H9 (cell line): Measurements from ENCODE around the gene SH3TC1. TPM values are rescaled to one million over a fixed set of nuclear protein-coding genes. Genes with fewer than 3 reads are reported as not detected.
A peak's percentile ranks its signal among the peaks of the same experiment; 100 is the strongest.

ENCODE experiments used
- DNase-seq: peaks from one replicate; pipeline ENCODE4 v3.0.0-alpha.2; 2017
- H2AFZ ChIP-seq: one replicate; pipeline ENCODE4 v1.6.1; 2013; ENCODE audit warnings: mild to moderate bottlenecking, low read length, control low read depth, moderate library complexity
- H2AK5ac ChIP-seq: 2 replicates; pipeline ENCODE4 v1.6.1; 2013; ENCODE audit warnings: low read length, control low read depth, mixed read lengths; ENCODE audit not compliant: insufficient read length
- H2BK120ac ChIP-seq: one replicate; pipeline ENCODE4 v1.6.1; 2013; ENCODE audit warnings: low read depth, mild to moderate bottlenecking, low read length, control low read depth, inconsistent platforms; ENCODE audit not compliant: poor library complexity, severe bottlenecking
- H2BK12ac ChIP-seq: 2 replicates; pipeline ENCODE4 v1.6.1; 2013; ENCODE audit warnings: low read length, control low read depth, mixed read lengths, low read depth; ENCODE audit not compliant: insufficient read length
- H2BK15ac ChIP-seq: 2 replicates; pipeline ENCODE4 v1.6.1; 2013; ENCODE audit warnings: low read depth, low read length, control low read depth
- H2BK20ac ChIP-seq: one replicate; pipeline ENCODE4 v1.6.1; 2013; ENCODE audit warnings: low read depth, mild to moderate bottlenecking, low read length, control low read depth, inconsistent platforms; ENCODE audit not compliant: poor library complexity, severe bottlenecking
- H2BK5ac ChIP-seq: 2 replicates; pipeline ENCODE4 v1.6.1; 2013; ENCODE audit warnings: low read length, control low read depth, mixed read lengths; ENCODE audit not compliant: insufficient read length
- H3K14ac ChIP-seq: 2 replicates; pipeline ENCODE4 v1.6.1; 2013; ENCODE audit warnings: low read length, control low read depth; ENCODE audit not compliant: insufficient read depth
- H3K18ac ChIP-seq: 2 replicates; pipeline ENCODE4 v1.6.1; 2013; ENCODE audit warnings: low read depth, mild to moderate bottlenecking, mixed read lengths, low read length, control low read depth; ENCODE audit not compliant: insufficient read length
- H3K23ac ChIP-seq: 2 replicates; pipeline ENCODE4 v1.6.1; 2013; ENCODE audit warnings: low read length, control low read depth, mixed read lengths, low read depth; ENCODE audit not compliant: insufficient read length
- H3K23me2 ChIP-seq: 2 replicates; pipeline ENCODE4 v1.6.1; 2013; ENCODE audit warnings: low read depth, mild to moderate bottlenecking, mixed read lengths, low read length, control low read depth; ENCODE audit not compliant: insufficient read length, poor library complexity, severe bottlenecking
- H3K27ac ChIP-seq: 2 replicates; pipeline ENCODE4 v1.5.1; 2013; ENCODE audit warnings: low read length, control low read depth, mixed read lengths, low read depth; ENCODE audit not compliant: insufficient read length
- H3K27me3 ChIP-seq: 2 replicates; pipeline ENCODE4 v1.6.1; 2013; ENCODE audit warnings: low read length, control low read depth, inconsistent platforms; ENCODE audit not compliant: insufficient read depth
- H3K4ac ChIP-seq: 2 replicates; pipeline ENCODE4 v1.6.1; 2013; ENCODE audit warnings: low read depth, mild to moderate bottlenecking, control low read depth, inconsistent platforms, low read length, moderate library complexity
- H3K4me1 ChIP-seq: 2 replicates; pipeline ENCODE4 v1.6.1; 2013; ENCODE audit warnings: low read length, control low read depth, inconsistent platforms; ENCODE audit not compliant: insufficient read depth
- H3K4me2 ChIP-seq: 2 replicates; pipeline ENCODE4 v1.6.1; 2013; ENCODE audit warnings: low read length, control low read depth, mixed read lengths; ENCODE audit not compliant: insufficient read length, insufficient read depth
- H3K56ac ChIP-seq: 2 replicates; pipeline ENCODE4 v1.6.1; 2013; ENCODE audit warnings: low read depth, mild to moderate bottlenecking, mixed read lengths, low read length, control low read depth; ENCODE audit not compliant: insufficient read length
- H3K79me1 ChIP-seq: 2 replicates; pipeline ENCODE4 v1.6.1; 2013; ENCODE audit warnings: low read depth, mild to moderate bottlenecking, moderate library complexity, low read length, control low read depth, inconsistent platforms; ENCODE audit not compliant: insufficient read depth, poor library complexity, severe bottlenecking
- H3K79me2 ChIP-seq: 2 replicates; pipeline ENCODE4 v1.6.1; 2013; ENCODE audit warnings: low read length, control low read depth, inconsistent platforms; ENCODE audit not compliant: insufficient read depth
- H3K9ac ChIP-seq: 2 replicates; pipeline ENCODE4 v1.6.1; 2013; ENCODE audit warnings: low read length, control low read depth, mixed read lengths; ENCODE audit not compliant: insufficient read length; ENCODE audit errors: extremely low read depth
- H3K9me3 ChIP-seq: one replicate; pipeline ENCODE4 v1.6.1; 2013; ENCODE audit warnings: low read depth, low read length, inconsistent platforms; ENCODE audit not compliant: control insufficient read depth
- H3T11ph ChIP-seq: one replicate; pipeline ENCODE4 v1.6.1; 2013; ENCODE audit warnings: mild to moderate bottlenecking, low read length, control low read depth, inconsistent platforms
- H4K20me1 ChIP-seq: one replicate; pipeline ENCODE4 v1.6.1; 2013; ENCODE audit not compliant: control insufficient read depth, insufficient read length, insufficient read depth
- H4K5ac ChIP-seq: 2 replicates; pipeline ENCODE4 v1.6.1; 2013; ENCODE audit warnings: low read depth, mild to moderate bottlenecking, mixed read lengths, low read length, control low read depth; ENCODE audit not compliant: insufficient read length
- H4K8ac ChIP-seq: replicated peaks from 2 replicates; pipeline ENCODE4 v1.6.1; 2013; ENCODE audit warnings: low read length, control low read depth, mixed read lengths, low read depth; ENCODE audit not compliant: insufficient read length
- H4K91ac ChIP-seq: 2 replicates; pipeline ENCODE4 v1.6.1; 2013; ENCODE audit warnings: low read depth, mild to moderate bottlenecking, moderate library complexity, mixed read lengths, low read length, control low read depth; ENCODE audit not compliant: insufficient read length
- H3K27ac Mint-ChIP-seq, 3 experiments: 2 replicates in 2 of 3; 3 replicates in 1 of 3; pipeline ENCODE4 v1.8.0; 2020 to 2021; ENCODE audit warnings: mixed read lengths in 3 of 3, mild to moderate bottlenecking in 1 of 3, moderate library complexity in 1 of 3
- H3K27me3 Mint-ChIP-seq: 2 replicates; pipeline ENCODE4 v1.8.0; 2021; ENCODE audit warnings: low read depth, mild to moderate bottlenecking, moderate library complexity, mixed read lengths
- H3K36me3 Mint-ChIP-seq, 3 experiments: 2 replicates in 2 of 3; 3 replicates in 1 of 3; pipeline ENCODE4 v1.8.0; 2020 to 2021; ENCODE audit warnings: low read depth in 3 of 3, mixed read lengths in 3 of 3; ENCODE audit not compliant: insufficient read depth in 1 of 3
- H3K4me1 Mint-ChIP-seq, 2 experiments: 2 replicates each; pipeline ENCODE4 v1.8.0; 2020; ENCODE audit warnings: mixed read lengths in 2 of 2
- H3K4me3 Mint-ChIP-seq, 2 experiments: 2 replicates in 1 of 2; 3 replicates in 1 of 2; pipeline ENCODE4 v1.8.0; 2020 to 2021; ENCODE audit warnings: mild to moderate bottlenecking in 2 of 2, mixed read lengths in 2 of 2, moderate library complexity in 1 of 2
- H3K9me3 Mint-ChIP-seq, 2 experiments: 2 replicates in 1 of 2; 3 replicates in 1 of 2; pipeline ENCODE4 v1.8.0; 2020; ENCODE audit warnings: mild to moderate bottlenecking in 2 of 2, mixed read lengths in 2 of 2, moderate library complexity in 1 of 2
- CTCF ChIP-seq: fragments of 200-600 bp; sonication (generic); conservative IDR thresholded peaks from 3 replicates; pipeline ENCODE4 v1.8.0; 2021; ENCODE audit warnings: antibody characterized with exemption, mild to moderate bottlenecking
- WGBS: extraction: QIAGEN DNeasy Blood & Tissue Kit; methylation state at CpG from one replicate; pipeline ENCODE4 v1.1.7; 2013; ENCODE audit warnings: missing lambda C conversion rate, low lambda C conversion rate, mixed read lengths; ENCODE audit not compliant: insufficient read length; ENCODE audit errors: extremely low coverage; 5-methylcytosine and 5-hydroxymethylcytosine counted together
- total RNA-seq: library from RNA; stranded (reverse); gene quantifications from 2 replicates; pipeline ENCODE4 v1.2.1, GENCODE V29; 2021

The SH3TC1 gene
- total RNA-seq, 1 experiment from 2014 or later, result 0.74 TPM

GRCh38 chr4:8270418-8270771 is 71.3 kb downstream of the SH3TC1 start:
- Histone ChIP-seq H2AFZ (no peak overlapping the region), H2AK5ac (no peak overlapping the region), H3T11ph (no peak overlapping the region), H3K9ac (no peak overlapping the region), H2BK12ac (no peak overlapping the region), H3K4me1 (no peaks in the 10 kb centered on the region), H2BK120ac (no peak overlapping the region), H3K18ac (no peak overlapping the region), H4K20me1 (no peaks in the 10 kb centered on the region), H3K79me2 (no peaks in the 10 kb centered on the region), H3K56ac (no peak overlapping the region), H2BK15ac (no peak overlapping the region), H4K5ac (no peak overlapping the region), H3K27ac (no peak overlapping the region), H2BK5ac (no peak overlapping the region), H3K9me3 (no peaks in the 10 kb centered on the region), H2BK20ac (no peak overlapping the region), H3K27me3 (peaks cover 9% of the 10 kb centered on the region; the same call in 1 of the 2 replicates), H4K91ac (no peak overlapping the region), H3K23me2 (peaks cover 4% of the 10 kb centered on the region), H3K4me2 (peak overlapping the region; percentile 5), H3K79me1 (no peaks in the 10 kb centered on the region), H3K23ac (no peak overlapping the region), H3K14ac (no peak overlapping the region), H3K4ac (no peak overlapping the region), H4K8ac (no peak overlapping the region)
- Mint-ChIP-seq H3K27ac (no peak overlapping the region), H3K36me3 (no peaks in the 10 kb centered on the region; a peak in 1 of 7 replicates), H3K27me3 (peaks cover 38% of the 10 kb centered on the region), H3K9me3 (no peaks in the 10 kb centered on the region), H3K4me1 (peaks cover 0 to 12% of the 10 kb centered on the region in 2 experiments; a peak in 2 of 4 replicates), H3K4me3 (peak overlapping the region; percentile 35 to 67)
- no CpG with 5 or more reads among the region's 11 CpGs for WGBS
- no peak for TF ChIP-seq CTCF
- DNase-seq, result no peak
